Loucy (cell line): ENCODE data around the gene RCAN2.

Source experiments
- H2AFZ ChIP-seq: fragments of 200-600 bp; sonication (generic); 2 replicates; pipeline ENCODE4 v1.6.0; 2016; ENCODE audit warnings: antibody characterized with exemption, mild to moderate bottlenecking, low read length, moderate library complexity
- H3F3A ChIP-seq: fragments of 200-600 bp; 2 replicates; pipeline ENCODE4 v1.6.0; 2016; ENCODE audit warnings: antibody characterized with exemption, low read depth, mild to moderate bottlenecking
- H3K27me3 ChIP-seq: fragments of 200-600 bp; sonication (generic); 2 replicates; pipeline ENCODE4 v1.6.1; 2014; ENCODE audit warnings: low read length, mild to moderate bottlenecking; ENCODE audit not compliant: insufficient read depth, poor library complexity, severe bottlenecking
- H3K36me3 ChIP-seq: fragments of 200-600 bp; sonication (generic); 2 replicates; pipeline ENCODE4 v1.6.1; 2016; ENCODE audit warnings: low read length; ENCODE audit not compliant: insufficient read depth
- H3K4me1 ChIP-seq: fragments of 200-600 bp; sonication (generic); 2 replicates; pipeline ENCODE4 v1.5.1; 2014; ENCODE audit warnings: low read length, mild to moderate bottlenecking; ENCODE audit not compliant: insufficient read depth, poor library complexity, severe bottlenecking
- H3K4me2 ChIP-seq: fragments of 200-600 bp; sonication (generic); 2 replicates; pipeline ENCODE4 v1.6.0; 2014; ENCODE audit warnings: antibody characterized with exemption, low read length, low read depth, mild to moderate bottlenecking; ENCODE audit not compliant: poor library complexity, severe bottlenecking
- H3K4me3 ChIP-seq: fragments of 200-600 bp; sonication (generic); 2 replicates; pipeline ENCODE4 v1.5.1; 2014; ENCODE audit warnings: low read length, mild to moderate bottlenecking, mixed read lengths; ENCODE audit not compliant: poor library complexity, severe bottlenecking
- H3K79me2 ChIP-seq: fragments of 200-600 bp; sonication (generic); 2 replicates; pipeline ENCODE4 v1.6.1; 2014; ENCODE audit warnings: low read length; ENCODE audit not compliant: insufficient read depth
- H3K9ac ChIP-seq: fragments of 200-600 bp; sonication (generic); 2 replicates; pipeline ENCODE4 v1.6.0; 2014; ENCODE audit warnings: mild to moderate bottlenecking, low read depth, low read length, moderate library complexity; ENCODE audit not compliant: poor library complexity, severe bottlenecking
- H3K9me2 ChIP-seq: fragments of 200-600 bp; sonication (generic); replicated peaks from 2 replicates; pipeline ENCODE4 v1.6.1; 2016; ENCODE audit warnings: low read depth, low read length, mixed read lengths
- H3K9me3 ChIP-seq: fragments of 200-600 bp; sonication (generic); 2 replicates; pipeline ENCODE4 v1.6.1; 2014; ENCODE audit warnings: mild to moderate bottlenecking, antibody characterized with exemption, low read length, low read depth; ENCODE audit not compliant: insufficient read depth
- H4K20me1 ChIP-seq: fragments of 200-600 bp; sonication (generic); 2 replicates; pipeline ENCODE4 v1.6.0; 2014; ENCODE audit warnings: antibody characterized with exemption, low read length, mild to moderate bottlenecking; ENCODE audit not compliant: insufficient read depth, poor library complexity, severe bottlenecking
- CTCF ChIP-seq: fragments of 200-600 bp; sonication (generic); conservative IDR thresholded peaks from 2 replicates; pipeline ENCODE4 v1.5.1; 2014; ENCODE audit warnings: mild to moderate bottlenecking, antibody characterized with exemption, low read length
- EZH2phosphoT487 ChIP-seq: fragments of 200-600 bp; IDR thresholded peaks from 2 replicates; pipeline ENCODE4 v1.6.1; 2018; ENCODE audit warnings: antibody characterized with exemption, mild to moderate bottlenecking, moderate library complexity, borderline replicate concordance

The RCAN2 gene

GRCh38 chr6:46281110-46281509 is 210.1 kb downstream of the RCAN2 start:
- Histone ChIP-seq H3K36me3 (no peaks in the 10 kb centered on the region), H3K9me2 (no peaks in the 10 kb centered on the region), H3K4me1 (no peaks in the 10 kb centered on the region), H3K27me3 (no peaks in the 10 kb centered on the region), H3K4me2 (no peak overlapping the region), H2AFZ (no peak overlapping the region), H4K20me1 (no peaks in the 10 kb centered on the region), H3K9me3 (no peaks in the 10 kb centered on the region), H3K4me3 (no peak overlapping the region), H3F3A (no peaks in the 10 kb centered on the region), H3K9ac (no peak overlapping the region), H3K79me2 (no peaks in the 10 kb centered on the region)
- no peak for TF ChIP-seq CTCF

GRCh38 chr6:46279874-46280273 is 211.4 kb downstream of the RCAN2 start:
- Histone ChIP-seq H3K4me3 (no peak overlapping the region), H3K36me3 (no peaks in the 10 kb centered on the region), H3K9me3 (no peaks in the 10 kb centered on the region), H3K9me2 (no peaks in the 10 kb centered on the region), H3K27me3 (no peaks in the 10 kb centered on the region), H3K4me1 (no peaks in the 10 kb centered on the region), H3K4me2 (no peak overlapping the region), H2AFZ (no peak overlapping the region), H3K9ac (no peak overlapping the region), H4K20me1 (no peaks in the 10 kb centered on the region), H3K79me2 (no peaks in the 10 kb centered on the region), H3F3A (no peaks in the 10 kb centered on the region)
- TF ChIP-seq CTCF, result no peak
- no peak for TF ChIP-seq EZH2phosphoT487

- H3K9ac ChIP-seq, result no peak overlapping the region
- no peaks in the 10 kb centered on the region for H3K27me3 ChIP-seq
- H3K79me2 ChIP-seq, result no peaks in the 10 kb centered on the region
- no peaks in the 10 kb centered on the region for H3K9me3 ChIP-seq
- H3K4me1 ChIP-seq, result no peaks in the 10 kb centered on the region
- no peaks in the 10 kb centered on the region for H3F3A ChIP-seq
- TF ChIP-seq CTCF, result no peak
- no peak for TF ChIP-seq EZH2phosphoT487
- no peaks in the 10 kb centered on the region for H4K20me1 ChIP-seq
- H3K36me3 ChIP-seq, result no peaks in the 10 kb centered on the region
- no peak overlapping the region for H3K4me3 ChIP-seq
- no peak overlapping the region for H2AFZ ChIP-seq
- H3K9me2 ChIP-seq, result no peaks in the 10 kb centered on the region
- no peak overlapping the region for H3K4me2 ChIP-seq
These were observed 214.6 kb downstream of the RCAN2 start for GRCh38 chr6:46276576-46277142.
